Measurements from ENCODE around the gene BEST4. TPM values are rescaled to one million over a fixed set of nuclear protein-coding genes. Genes with fewer than 3 reads are reported as not detected.

BEST4 gene
- total RNA-seq, 2 experiments from 2014 or later = 0.44 to 3.1 TPM

DNA sequence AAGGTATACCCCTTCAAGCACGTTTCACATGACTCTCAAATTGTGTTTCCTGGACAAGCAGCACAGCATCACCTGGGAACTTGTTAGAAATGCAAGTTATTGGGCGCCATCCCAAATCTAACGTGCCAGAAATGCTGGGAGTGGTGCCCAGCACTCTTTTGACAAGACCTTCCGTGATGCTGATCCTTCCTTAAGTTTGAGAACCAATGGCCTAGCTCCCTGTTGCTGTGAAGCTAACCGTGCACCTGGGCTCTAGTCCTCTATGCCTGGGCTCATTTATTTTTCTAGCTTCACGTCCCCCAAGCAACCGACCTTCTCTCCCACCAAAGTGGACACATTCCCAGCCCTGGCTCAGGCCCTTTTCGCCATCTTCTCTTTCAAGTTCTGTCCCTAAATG, 4.3 kb downstream of the BEST4 start:
- H3K27ac ChIP-seq (ENCODE audit: low read depth, low read length, poor library complexity, severe bottlenecking) = peak overlapping the region; percentile 61
- H3K9me3 ChIP-seq (ENCODE audit: low read length) = no peaks in the 10 kb centered on the region
- TF ChIP-seq EZH2phosphoT487 (IDR thresholded peaks at IDR 0.05; ENCODE audit: borderline replicate concordance, low read depth, low read length) = no peak
- TF ChIP-seq, protein P1, sequence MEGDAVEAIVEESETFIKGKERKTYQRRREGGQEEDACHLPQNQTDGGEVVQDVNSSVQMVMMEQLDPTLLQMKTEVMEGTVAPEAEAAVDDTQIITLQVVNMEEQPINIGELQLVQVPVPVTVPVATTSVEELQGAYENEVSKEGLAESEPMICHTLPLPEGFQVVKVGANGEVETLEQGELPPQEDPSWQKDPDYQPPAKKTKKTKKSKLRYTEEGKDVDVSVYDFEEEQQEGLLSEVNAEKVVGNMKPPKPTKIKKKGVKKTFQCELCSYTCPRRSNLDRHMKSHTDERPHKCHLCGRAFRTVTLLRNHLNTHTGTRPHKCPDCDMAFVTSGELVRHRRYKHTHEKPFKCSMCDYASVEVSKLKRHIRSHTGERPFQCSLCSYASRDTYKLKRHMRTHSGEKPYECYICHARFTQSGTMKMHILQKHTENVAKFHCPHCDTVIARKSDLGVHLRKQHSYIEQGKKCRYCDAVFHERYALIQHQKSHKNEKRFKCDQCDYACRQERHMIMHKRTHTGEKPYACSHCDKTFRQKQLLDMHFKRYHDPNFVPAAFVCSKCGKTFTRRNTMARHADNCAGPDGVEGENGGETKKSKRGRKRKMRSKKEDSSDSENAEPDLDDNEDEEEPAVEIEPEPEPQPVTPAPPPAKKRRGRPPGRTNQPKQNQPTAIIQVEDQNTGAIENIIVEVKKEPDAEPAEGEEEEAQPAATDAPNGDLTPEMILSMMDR (conservative IDR thresholded peaks at IDR 0.05; ENCODE audit: low read length) = 0 out of 2 replicates have a peak, but pooled peaks have one; percentile 29
- ChIA-PET POLR2A (interaction anchor here (0.6 to 4.4 kb wide), 10 partner anchors 8 to 825 kb away, joined by 3 to 20 read pairs (median 4); partner anchors contain the start of genes PLK3, RNU5D-1, RPS8 and UROD), CTCF (ENCODE audit: unreplicated experiment) (interaction anchor here (0.6 to 2.5 kb wide), 4 partner anchors 25 to 151 kb away, joined by 4 to 19 read pairs (median 10); no protein-coding TSS in a partner anchor)
- peaks cover 5% of the 10 kb centered on the region; the same call in 1 of the 2 replicates for H3K79me2 ChIP-seq (ENCODE audit: insufficient read depth, low read depth, low read length)
- no peak for DNase-seq (ENCODE audit: low spot score)
- H2AFZ ChIP-seq (ENCODE audit: low read length) = peak overlapping the region; percentile 42; the same call in 1 of the 2 replicates
- intact Hi-C loops (cut with micrococcal nuclease; ENCODE audit: unreplicated experiment) = loop anchor here (1.0 kb wide), 1 partner anchor 36 kb away; no protein-coding TSS in a partner anchor
- H3K9me2 ChIP-seq (ENCODE audit: insufficient read depth, low read length) = no peaks in the 10 kb centered on the region
- H3K4me2 ChIP-seq (ENCODE audit: low read length) = peak overlapping the region; percentile 66
- no peaks in the 10 kb centered on the region for H4K20me1 ChIP-seq (ENCODE audit: insufficient read depth, low read length)
- peak overlapping the region; percentile 61 for H3K4me3 ChIP-seq (ENCODE audit: low read depth, low read length, poor library complexity, severe bottlenecking)
- H3K36me3 ChIP-seq (ENCODE audit: insufficient read depth, low read length) = peaks cover 39% of the 10 kb centered on the region
- BruUV-seq (replicated peaks) = TSS peak; percentile 72
- H3K4me1 ChIP-seq (ENCODE audit: insufficient read depth, low read length, poor library complexity, severe bottlenecking) = peaks cover 36% of the 10 kb centered on the region

DNA sequence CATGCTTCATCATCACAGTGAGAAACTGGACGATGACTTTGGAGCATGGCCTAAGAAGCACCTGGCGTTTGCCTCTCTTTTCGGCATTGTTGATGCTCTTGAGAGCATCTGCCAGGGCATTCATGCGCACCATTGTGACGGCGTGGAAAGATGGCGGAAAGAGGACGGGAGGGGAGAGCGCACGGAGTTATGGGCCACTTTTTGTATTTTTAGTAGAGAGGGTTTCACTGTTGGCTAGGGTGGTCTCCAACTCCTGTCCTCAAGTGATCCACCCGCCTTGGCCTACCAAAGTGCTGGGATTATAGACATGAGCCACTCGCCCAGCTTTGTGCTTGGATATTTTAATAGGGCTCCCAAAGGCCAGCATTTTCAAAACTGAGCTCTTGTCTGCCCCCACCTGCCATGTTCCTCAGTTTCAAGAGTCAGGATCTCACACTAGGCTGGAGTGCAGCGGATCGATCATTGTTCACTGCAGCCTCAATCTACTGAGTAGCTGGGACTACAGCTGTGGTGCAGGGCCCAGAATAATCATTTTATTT, 7.3 kb downstream of the BEST4 start:
- Histone ChIP-seq H3K36me3 (ENCODE audit: insufficient read depth, low read length) (peaks cover 70% of the 10 kb centered on the region), H3K4me2 (ENCODE audit: low read length) (no peak overlapping the region), H3K9me2 (ENCODE audit: insufficient read depth, low read length) (no peaks in the 10 kb centered on the region), H3K9me3 (ENCODE audit: low read length) (no peaks in the 10 kb centered on the region), H3K4me3 (ENCODE audit: low read depth, low read length, poor library complexity, severe bottlenecking) (no peak overlapping the region), H4K20me1 (ENCODE audit: insufficient read depth, low read length) (peaks cover 10% of the 10 kb centered on the region), H3K27ac (ENCODE audit: low read depth, low read length, poor library complexity, severe bottlenecking) (no peak overlapping the region), H2AFZ (ENCODE audit: low read length) (no peak overlapping the region), H3K79me2 (ENCODE audit: insufficient read depth, low read depth, low read length) (peaks cover 36% of the 10 kb centered on the region), H3K4me1 (ENCODE audit: insufficient read depth, low read length, poor library complexity, severe bottlenecking) (peaks cover 46% of the 10 kb centered on the region)
- no TSS peak for BruUV-seq (replicated peaks)
- intact Hi-C loops (cut with micrococcal nuclease; ENCODE audit: unreplicated experiment) = no loop called here
- ChIA-PET POLR2A (interaction anchor here (0.9 to 1.0 kb wide), 2 partner anchors 11 to 29 kb away, joined by 3 to 4 read pairs; no protein-coding TSS in a partner anchor), CTCF (ENCODE audit: unreplicated experiment) (no interaction called here)
- TF ChIP-seq, protein P1 (conservative IDR thresholded peaks at IDR 0.05; ENCODE audit: low read length) = no peak
- TF ChIP-seq EZH2phosphoT487 (IDR thresholded peaks at IDR 0.05; ENCODE audit: borderline replicate concordance, low read depth, low read length) = no peak
- no peak for DNase-seq (ENCODE audit: low spot score)
